Fibroblast of peridontal ligament (primary cell): ENCODE measurements around the gene IQCM.

Experiments
- DNase-seq: peaks from one replicate; pipeline ENCODE4 v3.0.0-alpha.2; 2010; ENCODE audit errors: extremely low read depth

The IQCM gene, protein sequence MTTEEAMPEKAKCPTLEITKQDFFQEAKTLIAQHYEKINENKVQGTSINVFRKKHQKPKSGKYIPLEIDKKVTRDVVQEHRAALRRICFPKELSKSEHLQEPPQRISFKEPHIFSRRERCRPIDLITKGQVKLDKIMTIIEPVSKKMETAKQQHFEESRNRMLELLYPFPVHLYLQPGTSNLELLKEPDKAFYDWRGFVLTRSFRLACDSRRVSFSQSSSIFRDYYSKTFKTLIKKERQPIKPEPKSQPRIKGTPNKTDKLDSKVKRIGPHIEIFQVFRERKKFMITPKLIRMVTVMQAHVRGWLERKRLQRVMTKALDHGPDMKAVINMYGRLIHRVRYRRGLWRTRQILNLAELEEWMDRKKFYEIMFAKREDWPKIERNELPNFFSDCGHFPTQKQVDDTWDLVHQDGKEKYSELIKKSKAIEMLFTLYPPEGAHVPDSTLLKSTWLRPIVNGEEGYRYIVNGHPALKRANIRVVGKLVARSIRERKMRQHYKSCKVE

DNA sequence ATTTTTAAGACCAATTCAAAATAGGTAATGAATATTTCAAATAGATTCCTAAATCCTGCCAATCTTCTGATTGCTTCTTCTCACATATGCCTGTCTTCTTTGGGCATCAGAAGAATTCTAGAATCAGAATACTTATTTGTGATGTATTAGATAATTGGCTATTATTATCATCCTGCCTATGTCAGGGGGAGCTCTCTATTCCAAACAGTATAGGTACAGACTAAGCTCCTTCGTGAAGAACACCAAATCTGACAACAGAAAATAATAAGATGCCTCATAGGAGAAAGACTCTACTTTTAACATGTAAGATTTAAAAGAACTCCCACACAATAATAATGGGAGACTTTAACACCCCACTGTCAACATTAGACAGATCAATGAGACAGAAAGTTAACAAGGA, at the start of gene IQCM:
Gene IQCM, minus strand, starts transcription at position 101 of the 400 bp plus-strand sequence. CDS start 73,152 bp downstream, outside the sequence.
- DNase-seq = no peak

DNA sequence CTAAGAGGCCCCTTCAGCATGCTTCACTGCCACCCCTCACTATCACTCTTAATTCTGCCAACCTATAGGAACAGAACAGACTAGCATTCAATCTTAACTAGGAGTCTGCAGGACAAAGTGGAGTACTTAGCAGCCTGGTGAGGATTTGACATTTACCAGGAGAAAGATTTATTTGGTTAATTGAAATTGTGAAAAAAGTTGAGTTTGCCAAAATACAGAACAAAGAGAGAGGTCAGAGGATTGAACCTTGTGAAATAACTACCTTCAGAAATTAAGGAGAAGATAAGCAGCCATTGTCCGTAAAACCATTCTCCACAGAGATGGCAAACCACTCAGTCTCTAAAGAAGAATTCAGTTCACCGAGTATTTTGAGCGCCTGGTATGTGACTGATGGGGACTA, 41.8 kb upstream of the IQCM start:
- DNase-seq = no peak

DNA sequence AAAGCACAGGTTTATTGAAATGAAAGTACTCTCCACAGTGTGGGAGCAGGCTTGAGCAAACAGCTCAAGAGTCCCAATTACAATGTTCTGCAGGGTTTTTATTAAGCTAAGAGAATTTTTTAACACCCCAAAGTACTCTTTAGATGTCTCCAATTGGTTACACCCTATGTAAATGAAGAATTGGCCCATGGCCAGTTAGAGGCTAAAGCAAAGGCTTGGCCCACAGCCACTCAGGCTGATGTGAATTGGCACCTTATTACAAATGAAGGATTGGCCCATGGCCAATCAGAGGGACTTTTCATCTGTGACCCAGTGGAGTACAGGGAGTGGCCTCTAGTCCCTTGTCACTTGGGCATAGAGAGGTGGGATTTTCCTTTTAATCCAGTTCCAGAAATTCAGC, 30.1 kb upstream of the IQCM start:
- DNase-seq = no peak

DNA sequence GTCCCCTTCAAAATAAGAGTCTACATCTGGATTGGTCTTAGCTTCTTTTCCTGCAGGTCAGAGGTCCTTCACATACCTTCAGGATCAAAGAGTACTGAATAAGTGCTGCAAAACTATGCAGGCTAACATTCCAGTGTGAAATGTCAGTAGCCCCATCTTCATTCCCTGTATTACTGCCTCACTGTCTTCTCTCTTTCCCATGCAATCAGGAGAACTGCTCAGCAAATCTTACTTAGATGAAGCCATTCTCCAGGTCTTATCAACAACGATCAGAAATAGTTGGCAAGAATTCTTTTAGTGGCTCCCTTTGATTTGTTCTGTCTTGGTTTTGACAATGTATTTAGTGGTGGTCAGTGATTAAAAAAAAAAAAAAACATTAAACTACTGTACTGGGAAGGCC, 26.0 kb upstream of the IQCM start:
- no peak for DNase-seq

DNA sequence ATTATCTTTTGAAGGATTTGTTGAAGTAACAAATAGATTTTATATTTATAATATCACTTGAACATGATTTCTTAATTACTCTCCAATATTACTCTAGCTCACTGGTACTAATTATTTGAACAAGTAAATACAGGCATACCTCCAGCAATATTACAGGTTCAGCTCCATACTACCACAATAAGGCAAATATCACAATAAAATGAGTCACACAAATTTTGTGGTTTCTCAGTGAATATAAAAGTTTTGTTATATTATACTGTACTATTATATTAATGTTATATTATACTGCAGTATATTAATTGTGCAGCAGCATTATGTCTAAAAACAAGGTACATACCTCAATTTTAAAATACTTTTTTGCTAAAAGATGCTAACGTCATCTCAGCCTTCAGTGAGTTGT, 22.4 kb upstream of the IQCM start:
- DNase-seq = no peak

DNA sequence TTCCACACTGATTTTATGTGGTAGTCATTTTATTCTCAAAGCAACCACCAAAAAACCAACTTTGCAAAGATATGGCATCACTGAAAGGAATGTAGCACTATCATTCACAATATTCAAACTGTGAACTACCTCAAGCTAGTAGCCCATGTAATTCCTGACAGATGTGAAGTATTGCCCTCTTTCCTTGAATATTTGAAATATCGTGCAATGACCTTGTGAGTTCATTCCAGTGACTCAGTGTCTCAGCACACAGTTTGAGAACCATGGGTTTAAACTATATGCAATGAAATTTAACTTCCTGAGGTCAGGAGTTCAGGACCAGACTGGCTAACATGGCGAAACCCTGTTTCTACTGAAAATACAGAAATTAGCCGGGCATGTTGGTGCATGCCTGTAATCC, 20.9 kb upstream of the IQCM start:
- peak; percentile 43 for DNase-seq

DNA sequence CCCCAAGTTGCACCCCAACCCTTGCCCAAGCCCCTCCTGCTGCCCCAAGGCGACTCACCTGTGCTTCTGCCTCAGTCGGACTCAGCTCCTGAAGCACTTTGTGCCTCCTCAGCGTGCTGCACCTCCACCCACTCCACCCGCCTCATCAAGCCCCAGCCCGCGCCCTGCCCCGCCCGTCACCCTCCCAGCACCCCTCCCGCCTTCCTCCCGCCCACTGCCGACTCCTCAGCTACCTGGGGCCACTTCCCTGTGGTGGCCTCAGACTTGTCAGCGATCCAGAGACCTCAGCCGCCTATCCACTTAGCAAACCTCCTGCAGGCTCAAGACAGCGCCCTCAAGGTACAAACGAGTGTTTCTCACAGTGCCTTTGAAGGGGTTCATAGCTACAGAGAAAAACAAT, 19.6 kb upstream of the IQCM start:
- DNase-seq = no peak

DNA sequence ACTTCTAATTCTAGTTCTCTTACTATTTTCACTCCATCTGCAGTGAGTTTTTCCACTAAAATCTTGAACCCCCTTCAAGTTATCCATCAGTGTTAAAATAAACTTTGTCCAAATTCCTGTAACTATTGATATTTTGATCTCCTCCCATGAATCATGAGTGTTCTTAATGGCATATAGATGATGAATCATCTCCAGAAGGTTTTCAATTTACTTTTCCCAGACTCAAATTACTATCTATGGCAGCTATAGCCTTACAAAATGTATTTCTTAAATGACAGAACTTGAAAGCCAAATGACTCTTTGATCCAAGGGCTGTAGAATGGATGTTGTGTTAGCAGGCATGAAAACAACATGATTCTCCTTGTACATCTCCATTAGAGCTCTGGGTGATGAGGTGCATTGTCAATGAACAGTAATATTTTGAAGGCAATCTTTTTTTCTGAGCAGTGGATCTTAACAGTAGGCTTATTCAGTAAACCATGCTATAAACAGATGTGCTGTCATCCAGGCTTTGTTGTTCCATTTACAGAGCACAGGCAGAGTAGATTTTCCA, 16.1 kb upstream of the IQCM start:
- DNase-seq = peak; percentile 13

DNA sequence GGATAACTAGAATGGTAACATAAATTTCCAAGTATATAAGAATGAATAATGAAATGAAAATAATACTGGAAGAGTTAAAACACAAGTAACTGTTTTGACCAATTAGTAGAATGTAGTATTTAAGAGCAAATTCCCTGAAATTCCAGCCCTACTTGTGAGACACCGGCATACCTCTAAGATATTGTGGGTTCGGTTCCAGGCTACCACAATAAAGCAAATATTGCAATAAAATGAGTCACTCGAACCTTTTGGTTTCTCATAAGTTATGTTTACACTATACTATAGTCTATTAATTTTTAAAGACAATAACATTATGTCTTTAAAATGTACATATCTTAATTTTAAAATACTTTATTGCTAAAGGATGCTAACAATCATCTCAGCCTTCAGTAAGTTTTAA, 15.2 kb upstream of the IQCM start:
- DNase-seq = no peak

DNA sequence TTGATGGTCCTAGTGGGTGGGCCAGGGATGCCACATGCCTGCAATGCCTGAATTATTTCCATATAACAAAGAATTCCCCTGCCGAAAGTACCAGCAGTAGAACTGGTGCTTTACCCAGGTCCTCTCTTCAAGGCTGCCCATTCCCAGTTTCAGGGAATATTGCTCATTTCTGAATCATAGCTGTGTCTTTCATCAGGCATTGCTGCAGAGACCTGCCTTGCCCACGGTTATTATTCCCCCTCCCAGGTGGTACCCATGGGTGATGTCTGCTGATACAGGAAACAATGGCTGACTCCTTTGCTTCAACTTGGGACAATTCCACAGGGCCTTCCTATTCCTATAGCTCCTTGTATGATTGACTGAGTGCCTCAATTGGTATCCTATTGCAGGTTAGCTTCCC, 9.7 kb upstream of the IQCM start:
- no peak for DNase-seq

DNA sequence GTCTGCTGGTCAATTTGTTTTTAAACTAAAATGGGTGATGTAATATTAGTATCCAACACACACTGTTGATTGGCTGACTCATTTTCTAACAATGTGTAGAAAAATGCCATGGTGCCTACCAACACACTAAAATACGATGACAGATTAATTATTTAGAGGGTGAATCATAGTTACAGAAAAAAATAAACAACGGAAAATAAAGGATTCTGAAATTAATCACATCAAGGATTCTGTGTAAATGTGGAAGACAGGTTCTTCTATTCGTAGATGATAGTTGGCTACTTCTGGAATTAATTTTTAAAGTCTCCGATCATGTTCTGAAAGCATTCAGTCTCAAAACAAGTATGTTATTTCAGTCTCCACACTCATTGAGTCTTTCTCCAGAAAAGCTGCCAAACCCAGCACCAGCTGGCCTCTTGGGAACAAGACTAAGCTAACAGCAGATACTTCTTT, 8.2 kb upstream of the IQCM start:
- DNase-seq = peak; percentile 80

DNA sequence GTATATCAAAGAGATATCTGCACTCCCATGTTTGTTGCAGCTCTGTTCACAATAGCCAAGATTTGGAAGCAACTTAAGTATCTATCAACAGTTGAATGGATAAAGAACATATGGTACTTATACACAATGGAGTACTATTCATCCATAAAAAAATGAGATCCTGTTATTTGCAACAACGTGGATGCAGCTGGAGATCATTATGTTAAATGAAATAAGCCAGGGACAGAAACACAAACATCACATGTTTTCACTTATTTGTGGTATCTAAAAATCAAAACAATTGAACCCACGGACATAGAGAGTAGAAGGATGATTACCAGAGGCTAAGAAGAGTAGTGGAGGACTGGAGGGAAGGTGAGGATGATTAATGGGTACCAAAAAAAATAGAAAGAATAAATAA, 14.2 kb downstream of the IQCM start:
- DNase-seq = peak; percentile 66

DNA sequence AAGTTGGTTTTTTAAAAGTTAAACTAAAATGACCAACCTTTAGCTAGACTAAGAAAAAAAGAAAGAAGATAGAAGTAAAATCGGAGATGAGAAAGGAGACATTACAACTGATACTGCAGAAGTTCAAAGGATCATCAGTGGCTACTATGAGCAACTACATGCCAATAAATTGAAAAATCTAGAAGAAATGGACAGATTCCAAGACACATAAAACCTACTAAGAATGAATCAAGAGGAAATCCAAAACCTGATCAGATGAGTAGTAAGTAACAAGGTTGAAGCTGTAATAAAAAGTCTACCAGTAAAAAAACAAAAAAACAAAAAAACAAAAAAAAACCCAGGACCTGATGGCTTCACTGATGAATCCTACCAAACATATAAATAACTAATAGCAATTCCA, 16.1 kb downstream of the IQCM start:
- DNase-seq = no peak

DNA sequence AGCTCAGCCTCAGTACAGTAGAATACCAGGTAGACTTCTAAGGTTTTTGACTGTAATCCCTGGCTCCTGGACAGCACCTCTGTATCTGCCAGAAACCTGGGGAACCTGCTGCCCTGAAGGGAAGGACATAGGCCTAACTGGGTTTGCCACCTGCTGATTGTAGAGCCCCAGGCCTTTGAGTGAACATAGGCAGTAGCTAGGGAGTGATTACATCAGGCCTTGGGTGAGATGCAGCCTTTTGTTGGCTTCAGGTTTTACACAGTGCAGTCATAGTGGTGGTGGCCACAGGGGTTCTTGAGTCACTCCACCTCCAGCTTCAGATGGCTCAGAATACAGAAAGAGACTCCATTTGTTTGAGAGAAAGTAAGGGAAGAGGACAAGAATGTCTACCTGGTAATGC, 19.3 kb downstream of the IQCM start:
- DNase-seq = no peak

DNA sequence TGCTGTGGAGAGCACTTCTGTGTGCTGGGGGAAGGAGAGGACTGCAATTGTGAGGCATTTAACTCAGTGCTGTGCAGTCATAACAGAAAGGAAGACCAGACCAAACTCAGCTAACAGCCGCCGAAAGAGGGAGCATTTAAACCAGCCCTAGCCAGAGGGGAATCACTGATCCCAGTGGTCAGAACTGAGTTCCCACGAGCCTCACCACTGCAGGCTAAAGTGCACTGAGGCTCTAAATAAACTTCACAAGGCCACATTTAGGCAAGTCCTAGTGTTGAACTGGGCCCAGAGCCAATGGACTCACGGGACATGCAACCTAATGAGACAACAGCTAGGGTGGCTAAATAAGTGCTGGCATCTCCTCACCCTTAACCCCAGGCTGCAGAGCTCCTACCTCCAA, 20.4 kb downstream of the IQCM start:
- DNase-seq = no peak

DNA sequence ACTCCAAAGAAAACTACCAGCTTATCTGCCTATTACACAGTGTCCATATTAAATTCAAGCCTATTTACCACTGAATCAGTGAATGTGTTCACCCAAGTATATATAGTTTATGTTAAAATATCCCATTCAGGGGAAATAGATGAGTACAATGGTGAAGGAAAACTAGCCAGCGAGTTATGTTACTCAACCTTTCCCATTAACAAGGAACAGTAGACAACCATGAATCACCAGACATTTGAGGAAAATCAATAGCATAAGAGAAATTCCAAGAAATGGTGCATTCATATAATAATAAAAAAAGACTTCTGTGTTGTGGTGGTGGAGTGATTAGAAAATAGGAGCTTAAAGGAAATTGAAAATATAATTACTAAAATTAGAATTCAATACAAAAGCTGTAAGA, 21.3 kb downstream of the IQCM start:
- DNase-seq = peak; percentile 34

DNA sequence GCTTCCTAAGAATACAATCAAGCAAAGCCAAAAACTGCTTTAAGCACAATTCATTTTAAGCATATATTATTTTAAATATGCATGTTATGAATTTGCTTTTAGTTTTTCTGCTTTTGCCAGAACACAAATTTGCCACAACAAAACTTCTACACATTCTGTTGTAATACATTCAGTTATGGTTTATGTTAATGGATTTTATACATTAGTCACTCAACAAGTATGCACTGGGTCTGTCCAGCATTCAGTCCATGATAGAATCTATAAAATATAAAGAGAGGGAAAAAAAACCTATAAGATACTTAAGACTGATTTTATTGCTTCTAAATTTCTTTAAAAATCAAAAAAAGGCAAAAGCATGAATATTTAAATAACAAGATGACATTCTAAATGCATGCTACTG, 22.2 kb downstream of the IQCM start:
- peak; percentile 18 for DNase-seq

DNA sequence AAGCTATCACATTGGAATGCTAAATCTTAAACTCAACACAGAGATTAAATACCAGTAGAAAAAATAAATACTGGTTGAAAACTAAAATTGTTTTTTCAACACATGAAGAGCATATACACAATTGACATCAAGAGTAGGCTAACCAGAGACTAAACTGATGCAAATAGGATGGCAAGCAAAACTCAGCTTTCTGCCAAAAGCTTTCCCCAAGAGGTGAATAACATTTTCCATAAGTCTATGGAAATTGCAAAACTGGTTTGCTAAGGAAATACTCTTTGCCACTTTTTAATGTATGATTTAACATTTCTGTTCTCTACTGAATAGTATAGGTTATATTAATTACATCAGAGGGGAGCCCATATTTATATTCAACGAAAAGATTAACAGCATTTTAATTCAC, 23.8 kb downstream of the IQCM start:
- DNase-seq = peak; percentile 70

DNA sequence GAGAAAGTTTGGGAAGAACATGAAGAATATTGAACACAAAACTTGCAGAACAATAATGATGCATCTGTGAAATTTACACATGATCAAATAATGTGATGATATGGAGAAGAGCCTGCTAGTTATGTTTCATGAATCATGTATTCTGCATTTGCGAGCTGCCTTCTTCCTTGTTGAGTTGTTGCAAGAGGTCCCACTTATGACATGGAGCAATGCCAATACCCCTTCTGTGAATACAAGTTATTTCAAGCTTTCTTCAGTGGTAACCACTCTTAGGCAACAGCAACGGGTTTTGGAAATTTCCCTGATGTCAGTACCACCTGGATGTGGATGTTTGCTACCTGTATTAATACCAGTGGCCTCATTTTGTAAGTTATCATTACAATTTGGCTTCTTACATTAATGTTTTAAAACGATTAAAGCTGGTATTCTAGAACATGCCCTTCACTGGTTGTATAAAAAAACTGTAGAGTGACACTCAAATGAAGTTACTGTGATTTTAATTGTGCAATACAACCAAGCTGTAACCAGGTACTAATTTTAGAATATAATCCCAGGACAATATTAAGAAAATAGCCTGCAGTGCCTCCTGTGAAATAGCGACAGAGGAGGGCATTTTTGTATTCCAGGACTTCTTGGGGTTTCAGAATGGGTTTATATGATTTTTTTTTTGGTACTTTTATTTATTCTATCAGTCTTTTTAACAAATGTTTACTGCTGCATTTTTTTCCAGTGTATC, 25.3 kb downstream of the IQCM start:
- peak; percentile 49 for DNase-seq

DNA sequence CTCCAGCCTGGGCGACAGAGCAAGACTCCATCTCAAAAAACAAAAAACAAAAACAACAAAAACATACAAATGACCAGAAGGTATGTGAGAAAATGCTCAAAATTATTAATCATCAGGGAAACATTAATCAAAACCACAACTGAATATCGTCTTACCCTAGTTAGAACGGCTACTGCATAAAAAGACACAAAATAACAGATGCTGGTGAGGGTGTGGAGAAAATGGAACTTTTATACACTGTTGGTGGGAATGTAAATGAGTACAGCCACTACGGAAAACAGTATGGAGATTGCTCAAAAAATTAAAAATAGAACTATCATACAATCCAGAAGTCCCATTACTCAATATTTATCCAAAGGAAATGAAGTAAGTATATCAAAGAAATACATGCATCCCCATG, 27.3 kb downstream of the IQCM start:
- no peak for DNase-seq

DNA sequence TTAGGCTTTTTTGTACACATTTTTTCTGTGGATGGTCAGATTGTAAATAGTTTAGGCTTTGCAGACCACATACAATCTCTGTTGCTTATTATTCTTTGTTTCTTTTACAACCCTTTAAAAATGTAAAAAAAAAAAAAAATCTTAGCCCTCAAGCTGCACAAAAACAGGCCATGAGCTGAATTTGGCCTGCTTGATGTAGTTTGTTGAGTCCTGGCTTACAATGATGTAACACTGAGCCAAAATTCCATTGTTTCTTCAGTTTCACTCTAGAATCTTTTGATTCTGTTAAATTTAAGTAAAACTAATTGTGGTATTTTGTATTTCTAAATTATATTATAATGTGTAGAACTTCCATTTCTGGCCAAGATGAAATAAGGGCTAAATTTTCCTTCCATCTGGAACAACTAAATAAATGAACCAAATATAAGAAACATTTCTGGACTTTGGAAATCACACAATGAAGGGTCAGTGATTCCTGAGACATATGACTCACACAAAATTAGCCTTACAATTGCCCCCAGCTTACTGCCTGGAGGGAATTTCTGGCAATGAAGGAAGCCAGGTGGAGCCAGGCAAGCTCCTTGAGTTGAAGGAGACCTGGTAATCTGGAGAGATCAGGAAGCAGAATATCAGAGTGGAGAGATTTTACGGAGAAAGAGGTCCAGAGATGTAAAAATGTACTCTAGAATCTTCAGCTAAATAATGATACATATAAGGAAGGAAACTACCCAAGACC, 29.8 kb downstream of the IQCM start:
- DNase-seq = peak; percentile 88

DNA sequence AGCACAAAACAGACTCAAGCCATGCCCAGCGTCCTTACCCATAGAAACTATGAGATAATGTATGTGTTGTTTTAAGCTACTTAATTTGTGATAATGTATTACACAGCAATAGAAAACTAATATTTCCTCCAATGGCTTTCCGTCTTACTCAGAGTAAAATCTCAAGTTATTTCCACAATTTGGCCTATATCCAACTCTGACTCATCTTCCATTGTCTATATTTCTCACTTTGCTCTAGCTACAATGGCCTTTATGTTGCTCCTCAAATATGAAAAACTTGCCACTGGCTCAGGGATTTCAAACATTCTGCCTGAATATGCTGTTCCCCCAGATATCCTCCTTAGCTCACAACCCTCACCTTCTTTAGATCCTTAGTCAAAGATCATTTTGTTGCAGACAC, 31.6 kb downstream of the IQCM start:
- DNase-seq = no peak
